GM18498 (cell line): ENCODE data around the gene ETHE1.
"Not testable (repeated sequence)": the region's sequence is repeated elsewhere in the genome, so short reads cannot be mapped to it uniquely, and the experiment has no call there.

Experiments
- ATAC-seq: cut with Tn5 transposase; IDR thresholded peaks from one replicate; pipeline ENCODE4 v1.9.1; 2021; ENCODE audit warnings: mild to moderate bottlenecking, moderate library complexity; ENCODE audit not compliant: unreplicated experiment

The ETHE1 gene

DNA sequence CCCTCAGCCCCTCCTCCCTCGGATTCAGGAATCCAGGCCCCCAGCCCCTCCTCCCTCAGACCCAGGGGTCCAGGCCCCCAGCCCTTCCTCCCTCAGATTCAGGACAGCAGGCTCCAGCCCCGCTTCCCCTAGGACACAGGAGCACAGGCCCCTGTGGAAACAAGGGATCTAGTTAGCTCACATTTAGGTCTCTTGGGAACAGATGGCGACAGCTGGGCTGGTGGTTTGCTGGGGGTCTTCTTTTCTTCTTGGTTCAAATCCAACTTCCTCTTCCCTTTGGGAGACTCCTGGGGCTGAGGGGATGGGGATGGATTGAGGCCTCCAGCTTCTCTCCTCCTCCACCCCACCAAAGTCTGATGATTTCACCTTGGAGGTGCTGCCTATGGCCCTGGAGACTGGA, 25.6 kb upstream of the ETHE1 start:
- ATAC-seq = no peak

- no peak for ATAC-seq
Observed at GRCh38 chr19:43552198-43552450, 25.1 kb upstream of the ETHE1 start.

- ATAC-seq = no peak
Observed at GRCh38 chr19:43551399-43552197, 24.6 kb upstream of the ETHE1 start.

DNA sequence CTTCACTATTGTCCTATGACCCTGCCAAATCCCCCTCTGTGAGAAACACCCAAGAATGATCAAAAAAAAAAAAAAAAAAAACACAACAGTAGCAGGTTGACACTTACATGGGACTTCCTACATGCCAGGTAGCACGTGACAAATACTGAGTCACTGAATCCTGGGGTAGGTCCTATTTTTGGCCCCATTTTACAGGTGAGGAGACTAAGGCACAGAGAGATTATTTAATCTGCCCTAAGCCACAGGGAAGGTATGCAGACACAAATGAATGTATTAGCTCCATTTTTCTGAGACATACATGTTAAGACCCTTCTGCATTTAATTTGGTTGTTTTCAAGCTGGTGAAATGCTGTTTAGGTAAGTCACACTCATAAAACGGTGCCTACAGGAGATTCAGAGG, 21.7 kb upstream of the ETHE1 start:
- no peak for ATAC-seq

DNA sequence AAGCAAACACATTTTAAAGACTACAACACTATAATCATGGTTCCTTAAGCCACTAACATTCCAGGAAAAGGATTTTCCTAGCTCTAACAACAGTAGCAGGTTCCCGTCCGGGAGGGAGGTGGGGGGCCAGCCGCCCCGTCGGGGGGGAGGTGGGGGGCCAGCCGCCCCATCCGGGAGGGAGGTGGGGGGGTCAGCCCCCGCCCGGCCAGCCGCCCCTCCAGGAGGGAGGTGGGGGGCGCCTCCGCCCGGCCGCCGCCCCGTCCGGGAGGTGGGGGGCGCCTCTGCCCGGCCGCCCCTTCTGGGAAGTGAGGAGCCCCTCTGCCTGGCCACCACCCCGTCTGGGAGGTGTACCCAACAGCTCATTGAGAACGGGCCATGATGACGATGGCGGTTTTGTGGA, 20.9 kb upstream of the ETHE1 start:
- not testable (repeated sequence) for ATAC-seq

- no peak for ATAC-seq
Observed at GRCh38 chr19:43546581-43546980, 19.6 kb upstream of the ETHE1 start.

DNA sequence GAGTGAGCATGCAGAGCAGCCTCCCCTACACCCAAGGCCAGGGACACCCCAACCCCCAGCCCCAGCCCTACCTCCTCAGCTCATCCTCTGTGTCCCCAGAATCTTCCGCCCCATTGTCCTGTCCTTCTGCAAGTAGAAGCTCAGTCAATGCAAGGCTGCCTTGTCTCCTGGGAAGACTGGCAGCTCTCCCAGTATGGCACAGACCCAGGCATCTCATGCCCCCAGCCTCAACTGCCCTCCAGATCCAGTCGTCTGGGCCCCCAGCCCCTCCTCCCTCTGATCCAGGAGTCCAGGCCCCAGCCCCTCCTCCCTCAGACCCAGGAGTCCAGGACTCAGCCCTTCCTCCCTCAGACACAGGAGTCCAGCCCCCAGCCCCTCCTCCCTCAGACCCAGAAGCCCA, 19.0 kb upstream of the ETHE1 start:
- no peak for ATAC-seq

- ATAC-seq = no peak
Observed at GRCh38 chr19:43545276-43545675, 18.3 kb upstream of the ETHE1 start.

- no peak for ATAC-seq
Observed at GRCh38 chr19:43544077-43544476, 17.1 kb upstream of the ETHE1 start.

GRCh38 chr19:43541920-43542650, 15.1 kb upstream of the ETHE1 start:
- no peak for ATAC-seq

- ATAC-seq = no peak
Observed at GRCh38 chr19:43540381-43540780, 13.4 kb upstream of the ETHE1 start.

- no peak for ATAC-seq
Observed at GRCh38 chr19:43538922-43539321, 11.9 kb upstream of the ETHE1 start.

- ATAC-seq = no peak
Observed at GRCh38 chr19:43534816-43535761, 8.1 kb upstream of the ETHE1 start.

- no peak for ATAC-seq
Observed at GRCh38 chr19:43534305-43534815, 7.4 kb upstream of the ETHE1 start.

DNA sequence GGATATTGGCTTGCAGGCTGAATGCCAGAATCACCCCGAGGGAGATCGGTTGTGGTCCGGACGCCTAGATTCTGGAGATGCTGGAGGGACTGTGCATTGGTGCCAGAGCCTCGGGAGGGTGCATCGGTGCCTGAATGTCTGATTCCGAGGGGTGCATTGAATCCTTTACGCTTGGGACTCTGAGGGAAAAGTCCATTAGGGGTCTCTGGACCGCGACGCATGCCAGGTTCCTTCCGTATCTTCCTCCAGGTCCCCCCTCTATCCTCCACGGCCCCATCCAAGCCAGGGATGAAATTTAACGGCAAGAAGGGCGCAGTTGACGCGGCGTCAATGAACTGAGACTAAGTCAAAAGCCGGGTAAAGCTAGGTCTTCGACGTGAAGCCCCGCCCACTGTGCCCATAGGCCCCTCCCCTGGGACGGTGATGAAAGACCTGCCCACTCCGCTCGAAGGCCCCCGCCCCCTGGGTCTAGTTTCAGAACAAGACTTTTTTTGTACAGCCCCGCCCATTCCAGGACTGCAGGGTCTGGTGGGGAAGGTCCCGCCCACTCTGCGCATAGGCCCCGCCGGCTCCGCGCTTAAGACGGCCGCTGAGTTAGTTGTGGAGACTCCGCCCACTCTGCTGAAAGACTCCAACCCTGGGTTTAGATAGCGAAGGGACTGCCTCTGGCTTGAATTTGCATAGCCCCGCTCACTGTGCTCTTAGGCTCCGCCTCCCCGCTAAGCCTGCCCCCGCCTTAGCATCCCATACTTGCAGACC, 6.7 kb upstream of the ETHE1 start:
- peak; percentile 47 for ATAC-seq

DNA sequence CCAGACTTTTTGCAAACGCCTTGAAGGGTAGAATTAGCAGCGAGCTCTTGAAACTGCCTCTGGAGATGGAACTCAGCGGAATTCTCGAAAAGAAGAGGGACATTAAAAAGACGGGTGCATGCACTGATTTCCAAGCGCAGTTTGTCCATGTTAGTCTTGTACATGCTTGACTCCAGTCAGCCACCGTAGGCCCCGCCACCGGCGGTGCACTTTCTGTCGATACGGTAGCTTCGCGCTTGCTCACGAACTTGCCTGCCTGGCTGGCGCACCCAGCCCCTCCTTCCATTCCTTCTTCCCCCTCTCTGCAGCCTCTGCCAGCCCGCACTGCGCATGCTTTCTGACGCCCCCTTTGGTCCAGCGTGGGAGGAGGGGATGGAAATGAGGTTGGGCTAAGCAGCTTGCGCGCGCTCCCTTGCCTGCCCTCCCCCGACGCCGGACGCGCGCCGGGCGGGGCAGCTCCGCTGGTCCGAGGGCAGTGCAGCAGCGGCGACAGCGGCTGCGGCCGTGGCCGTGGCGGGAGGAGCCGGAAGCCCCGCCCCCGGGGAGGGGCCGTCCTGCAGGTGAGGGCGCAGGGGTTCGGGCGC, 6.1 kb upstream of the ETHE1 start, which contains the start of gene ZNF575:
TSS of gene ZNF575 (plus strand) at position 227 of the 584 bp plus-strand sequence. CDS start 1,235 bp downstream, outside the sequence.
- ATAC-seq = peak; percentile 65

DNA sequence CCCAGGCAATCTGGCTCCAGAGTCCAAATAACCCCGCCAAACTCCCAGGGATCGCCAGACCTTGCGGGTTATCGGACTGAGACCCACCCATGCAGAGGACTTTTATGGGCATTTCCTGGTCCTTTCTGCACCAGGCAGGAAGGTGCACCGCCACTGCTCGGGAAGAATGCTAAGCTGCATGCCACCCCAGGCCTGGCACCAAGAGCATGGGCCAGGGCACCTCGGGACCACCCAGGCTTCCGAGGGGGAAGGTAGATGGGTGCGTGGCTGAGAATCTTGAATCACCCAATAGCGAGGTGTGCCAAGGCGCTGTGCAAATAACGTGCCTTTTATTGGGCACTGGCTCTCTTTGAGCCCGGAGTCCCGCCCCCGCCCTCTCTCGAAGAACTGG, 5.6 kb upstream of the ETHE1 start:
- ATAC-seq = peak; percentile 14

- ATAC-seq = no peak
Observed at GRCh38 chr19:43527860-43528622, 1.0 kb upstream of the ETHE1 start.
